SK-MEL-5 (cell line): Measurements from ENCODE around the gene TNNT2. TPM values are rescaled to one million over a fixed set of nuclear protein-coding genes. Genes with fewer than 3 reads are reported as not detected.
A peak's percentile ranks its signal among the peaks of the same experiment; 100 is the strongest.

Experiments used
- DNase-seq: peaks from one replicate; pipeline ENCODE4 v3.0.0-alpha.2; 2016; ENCODE audit warnings: low read depth, low spot score
- in situ Hi-C: cut with HindIII; loops from 2 replicates; pipeline ENCODE4 v1.10.0; 2016; ENCODE audit warnings: low sequenced_read_pairs, high pct_unique_total_duplicates, low pct_unique_long_range_greater_than_20kb
- total RNA-seq: library from RNA; depleted of rRNA; stranded (reverse); fragments of >200 nt; shearing (Covaris generic); gene quantifications from 2 replicates; pipeline ENCODE4 v1.2.3, GENCODE V29; 2014; rRNA removed

The TNNT2 gene
- total RNA-seq, 1 experiment from 2014 or later: not detected

- DNase-seq: no peak
- in situ Hi-C loops: no loop called here
Measured at GRCh38 chr1:201311356-201312011, 66.0 kb downstream of the TNNT2 start.

GRCh38 chr1:201310986-201311355, 66.5 kb downstream of the TNNT2 start:
- peak; percentile 18 for DNase-seq
- in situ Hi-C loops: no loop called here

GRCh38 chr1:201310251-201310985, 67.1 kb downstream of the TNNT2 start:
- in situ Hi-C loops: no loop called here

GRCh38 chr1:201309416-201309815, 68.1 kb downstream of the TNNT2 start:
- peak; percentile 36 for DNase-seq
- in situ Hi-C loops: no loop called here

More at GRCh38 chr1:201310251-201310985, 67.1 kb downstream of the TNNT2 start:
- DNase-seq: no peak

Other genes with a start within 250 kb of the TNNT2 start
- 126 and 132 TPM in 2 replicates for gene TMEM9, start 223.2 kb downstream of the TNNT2 start, total RNA-seq
- gene IGFN1, start 186.9 kb downstream of the TNNT2 start, total RNA-seq: 0.19 and 0.50 TPM in 2 replicates
- gene PKP1, start 94.2 kb downstream of the TNNT2 start, total RNA-seq: not detected in 2 replicates
- gene LAD1, start 21.6 kb upstream of the TNNT2 start, total RNA-seq: 0.34 and 0.83 TPM in 2 replicates
- not detected in 2 replicates for gene TNNI1, start 44.0 kb upstream of the TNNT2 start, total RNA-seq
- gene PHLDA3, start 91.5 kb upstream of the TNNT2 start, total RNA-seq: 36.1 and 36.9 TPM in 2 replicates
- 56.4 and 67.0 TPM in 2 replicates for gene CSRP1, start 129.4 kb upstream of the TNNT2 start, total RNA-seq
- 13.7 and 15.3 TPM in 2 replicates for gene NAV1, start 161.4 kb upstream of the TNNT2 start, total RNA-seq